HG03159 (cell line): ENCODE measurements around the gene CTDP1.
"Not testable (repeated sequence)": the region's sequence is repeated elsewhere in the genome, so short reads cannot be mapped to it uniquely, and the experiment has no call there.

ENCODE experiments used
- ATAC-seq: cut with Tn5 transposase; IDR thresholded peaks from one replicate; pipeline ENCODE4 v1.9.1; 2021; ENCODE audit warnings: mild to moderate bottlenecking, moderate library complexity; ENCODE audit not compliant: unreplicated experiment

Gene CTDP1

GRCh38 chr18:79697976-79698375 lies 18.4 kb downstream of the CTDP1 start:
- ATAC-seq: no peak

GRCh38 chr18:79698668-79699335 lies 19.2 kb downstream of the CTDP1 start:
- ATAC-seq: no peak

GRCh38 chr18:79699653-79700052 lies 20.1 kb downstream of the CTDP1 start:
- no peak for ATAC-seq

- no peak for ATAC-seq
Measured at GRCh38 chr18:79702906-79703305, 23.3 kb downstream of the CTDP1 start.

- no peak for ATAC-seq
Measured at GRCh38 chr18:79704631-79705030, 25.0 kb downstream of the CTDP1 start.

- no peak for ATAC-seq
Measured at GRCh38 chr18:79705272-79705671, 25.7 kb downstream of the CTDP1 start.

GRCh38 chr18:79706006-79706405 lies 26.4 kb downstream of the CTDP1 start:
- ATAC-seq: no peak

- no peak for ATAC-seq
Measured at GRCh38 chr18:79706658-79707057, 27.1 kb downstream of the CTDP1 start.

- no peak for ATAC-seq
Measured at GRCh38 chr18:79707239-79707638, 27.6 kb downstream of the CTDP1 start.

- ATAC-seq: no peak
Measured at GRCh38 chr18:79707671-79708070, 28.1 kb downstream of the CTDP1 start.

GRCh38 chr18:79708412-79708811 lies 28.8 kb downstream of the CTDP1 start:
- no peak for ATAC-seq

GRCh38 chr18:79712206-79712857 lies 32.7 kb downstream of the CTDP1 start:
- no peak for ATAC-seq

GRCh38 chr18:79713341-79713740 lies 33.7 kb downstream of the CTDP1 start:
- ATAC-seq: no peak

GRCh38 chr18:79714531-79715240 lies 35.1 kb downstream of the CTDP1 start:
- ATAC-seq: no peak

- ATAC-seq: no peak
Measured at GRCh38 chr18:79715280-79715679, 35.7 kb downstream of the CTDP1 start.

GRCh38 chr18:79717059-79717458 lies 37.5 kb downstream of the CTDP1 start:
- no peak for ATAC-seq

GRCh38 chr18:79717555-79718074 lies 38.0 kb downstream of the CTDP1 start:
- no peak for ATAC-seq

GRCh38 chr18:79718126-79718525 lies 38.5 kb downstream of the CTDP1 start:
- no peak for ATAC-seq

GRCh38 chr18:79718878-79719477 lies 39.4 kb downstream of the CTDP1 start:
- no peak for ATAC-seq

- ATAC-seq: not testable (repeated sequence)
Measured at GRCh38 chr18:79719478-79720358, 40.1 kb downstream of the CTDP1 start.
